GM19035 (cell line): ENCODE data around the gene ZGPAT.
"Not testable (repeated sequence)": the region's sequence is repeated elsewhere in the genome, so short reads cannot be mapped to it uniquely, and the experiment has no call there.

Source experiments
- ATAC-seq: cut with Tn5 transposase; IDR thresholded peaks from one replicate; pipeline ENCODE4 v1.9.1; 2021; ENCODE audit not compliant: unreplicated experiment

Gene ZGPAT

GRCh38 chr20:63758152-63758551, 50.3 kb downstream of the ZGPAT start:
- ATAC-seq, result no peak

GRCh38 chr20:63759377-63759901, 51.6 kb downstream of the ZGPAT start:
- ATAC-seq, result no peak

- ATAC-seq, result no peak
Observed at GRCh38 chr20:63765082-63765873, 57.4 kb downstream of the ZGPAT start.

GRCh38 chr20:63765902-63766301, 58.1 kb downstream of the ZGPAT start:
- no peak for ATAC-seq

GRCh38 chr20:63766695-63767426, 59.0 kb downstream of the ZGPAT start:
- no peak for ATAC-seq

GRCh38 chr20:63767456-63767855, 59.6 kb downstream of the ZGPAT start:
- no peak for ATAC-seq

DNA sequence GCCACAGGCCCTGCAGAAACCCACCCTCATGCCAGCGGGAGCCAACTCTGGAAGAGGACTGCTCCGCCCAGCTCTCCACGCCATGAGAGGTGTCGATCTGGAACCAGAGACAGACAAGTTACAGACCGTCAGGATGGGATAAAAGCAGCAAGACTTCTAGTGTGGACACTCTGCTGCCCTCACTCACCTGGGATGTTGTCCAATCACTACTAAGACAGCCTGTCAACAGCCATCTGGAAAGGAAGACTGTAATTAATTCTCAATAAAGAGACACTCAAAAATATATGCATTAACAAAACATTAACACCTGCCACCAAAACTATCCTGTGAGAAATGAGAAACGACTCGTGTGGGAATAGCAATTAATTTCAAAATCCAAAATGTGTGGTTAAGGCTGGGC, 60.0 kb downstream of the ZGPAT start:
- ATAC-seq, result no peak

DNA sequence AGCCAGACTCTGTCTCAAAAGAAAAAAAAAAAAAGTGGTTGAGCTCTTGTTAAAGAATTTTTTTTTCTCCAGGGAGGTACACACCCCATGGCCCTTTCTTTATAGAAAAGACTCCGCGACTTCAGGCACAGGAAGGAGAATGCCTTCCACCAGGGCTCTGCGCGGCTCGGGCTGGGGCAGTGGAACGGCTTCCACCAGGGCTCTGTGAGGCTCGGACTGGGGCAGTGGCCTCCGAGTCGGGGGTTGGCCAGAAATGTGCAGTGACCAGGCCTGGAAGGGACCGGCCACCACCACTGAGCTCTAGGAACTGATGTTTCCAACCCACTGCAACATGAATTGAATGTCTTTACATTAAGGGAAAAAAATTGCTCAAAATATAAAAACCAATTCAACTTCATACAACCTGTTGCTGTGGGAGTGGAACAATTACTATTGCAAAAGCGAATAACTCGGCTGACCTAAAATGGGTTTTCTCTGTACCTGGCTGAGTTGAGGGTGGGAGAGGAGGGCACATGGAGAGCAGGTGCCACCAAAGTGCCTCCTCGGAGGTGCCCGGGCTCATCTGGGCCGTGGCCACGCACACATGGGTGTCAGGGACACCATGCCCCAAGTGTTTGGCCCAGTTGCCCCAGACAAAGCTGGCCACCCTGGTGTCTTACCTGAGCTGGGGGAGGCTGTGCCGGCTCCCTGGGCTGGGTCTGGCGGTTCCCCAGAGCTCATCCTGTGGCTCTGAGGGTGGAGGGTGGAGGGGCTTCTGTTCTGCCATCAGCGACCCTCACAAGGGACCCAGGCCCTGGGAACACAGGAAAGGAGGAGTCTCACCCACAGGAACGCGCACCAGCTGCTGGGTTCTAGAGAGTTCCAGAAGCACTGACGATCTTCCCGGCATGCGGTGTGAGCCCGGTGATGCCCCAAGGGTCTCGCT, 61.0 kb downstream of the ZGPAT start:
- ATAC-seq, result no peak

- ATAC-seq, result no peak
Observed at GRCh38 chr20:63769891-63770474, 62.1 kb downstream of the ZGPAT start.

- no peak for ATAC-seq
Observed at GRCh38 chr20:63771046-63771707, 63.3 kb downstream of the ZGPAT start.

GRCh38 chr20:63772781-63773518, 65.1 kb downstream of the ZGPAT start:
- no peak for ATAC-seq

DNA sequence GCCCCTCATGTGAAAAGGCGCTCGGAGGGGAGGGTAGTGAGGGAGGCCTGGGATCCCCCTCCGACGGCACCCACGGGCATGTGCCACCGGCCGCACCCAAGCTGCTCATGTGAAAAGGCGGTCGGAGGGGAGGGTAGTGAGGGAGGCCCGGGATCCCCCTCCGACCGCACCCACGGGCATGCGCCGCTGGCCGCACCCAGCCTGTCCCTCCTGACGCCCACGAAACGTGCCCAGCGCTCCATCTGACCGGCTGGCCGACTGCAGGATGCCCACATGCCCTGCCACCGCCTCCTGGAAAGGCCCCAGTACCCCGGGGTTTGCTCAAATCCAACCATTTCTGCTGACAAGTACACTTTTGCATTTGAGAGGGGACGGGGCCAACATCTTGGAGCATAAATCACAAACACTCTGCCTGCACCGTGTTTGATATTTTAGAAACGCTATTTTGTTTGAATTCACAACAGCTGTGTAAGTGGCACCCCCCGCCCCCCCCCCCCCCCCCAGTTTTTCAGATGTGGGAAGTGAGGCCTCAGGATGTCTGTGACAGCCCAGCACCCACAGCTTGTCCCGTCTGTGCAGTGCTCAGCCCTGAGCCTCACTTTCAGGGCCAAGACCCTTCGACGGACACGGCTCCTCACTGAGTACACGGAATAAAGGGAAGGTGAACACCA, 65.9 kb downstream of the ZGPAT start:
- no peak for ATAC-seq

DNA sequence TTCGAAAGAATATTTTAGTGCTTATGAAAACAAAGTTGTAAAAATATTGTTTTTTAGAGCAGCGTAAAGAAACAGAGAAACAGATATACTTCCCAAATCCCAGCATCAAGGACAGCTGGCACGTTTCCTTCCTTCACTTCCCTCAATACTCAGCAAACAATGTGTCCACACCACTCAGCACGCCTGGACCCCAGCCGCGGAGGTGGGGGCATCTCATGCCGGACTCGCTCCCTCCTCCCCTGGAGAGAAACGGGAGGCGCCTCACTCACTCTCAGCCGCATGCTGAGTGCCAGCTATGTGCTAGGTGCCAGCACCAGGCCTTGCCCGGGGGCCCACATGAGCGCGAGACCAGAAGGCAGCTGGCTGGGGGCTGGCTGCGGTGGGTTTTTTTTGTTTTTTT, 66.5 kb downstream of the ZGPAT start:
- ATAC-seq, result no peak

DNA sequence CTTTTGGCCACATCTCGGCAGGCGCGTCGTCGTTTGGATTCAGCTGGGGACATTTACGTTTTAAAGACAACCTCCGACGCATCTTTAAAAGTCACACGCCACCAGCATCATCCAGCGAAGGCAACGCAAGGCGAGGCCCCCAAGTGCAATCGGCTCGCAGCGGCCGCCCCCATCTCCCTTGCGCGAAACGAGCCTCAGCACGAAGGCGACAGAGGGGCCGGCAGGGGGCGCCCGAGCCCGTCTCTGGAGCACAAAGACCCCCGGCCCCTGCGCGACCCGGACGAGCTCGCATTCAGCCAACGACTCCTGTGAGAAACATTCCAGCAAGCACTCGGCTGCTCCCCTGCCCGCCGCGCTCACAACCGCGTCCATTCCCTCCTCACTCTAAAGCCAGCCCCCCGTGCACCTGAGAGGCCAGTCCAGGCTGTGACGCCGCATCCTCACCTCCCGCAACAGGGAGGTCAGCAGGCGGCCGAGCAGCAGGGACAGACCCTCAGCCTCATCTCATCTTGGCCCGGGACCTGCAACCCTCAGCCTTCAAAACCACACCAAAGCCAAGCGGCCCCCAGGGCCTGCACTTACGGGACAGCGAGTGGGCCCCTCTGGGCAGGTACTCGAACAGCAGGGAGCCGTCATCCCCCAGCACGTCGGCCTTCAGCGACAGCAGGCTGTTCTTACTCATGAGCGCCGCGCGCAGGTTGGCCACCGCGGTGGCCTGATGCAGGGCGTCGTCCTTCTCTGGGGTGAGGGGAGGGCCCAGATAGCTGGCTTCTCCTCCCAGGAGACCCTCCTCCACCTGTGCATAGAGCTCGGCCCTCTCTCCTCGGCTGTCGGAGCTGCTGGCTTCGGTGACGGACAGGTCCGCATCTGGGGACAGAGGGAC, 67.5 kb downstream of the ZGPAT start:
- no peak for ATAC-seq

GRCh38 chr20:63776875-63777274, 69.0 kb downstream of the ZGPAT start:
- ATAC-seq, result not testable (repeated sequence)

DNA sequence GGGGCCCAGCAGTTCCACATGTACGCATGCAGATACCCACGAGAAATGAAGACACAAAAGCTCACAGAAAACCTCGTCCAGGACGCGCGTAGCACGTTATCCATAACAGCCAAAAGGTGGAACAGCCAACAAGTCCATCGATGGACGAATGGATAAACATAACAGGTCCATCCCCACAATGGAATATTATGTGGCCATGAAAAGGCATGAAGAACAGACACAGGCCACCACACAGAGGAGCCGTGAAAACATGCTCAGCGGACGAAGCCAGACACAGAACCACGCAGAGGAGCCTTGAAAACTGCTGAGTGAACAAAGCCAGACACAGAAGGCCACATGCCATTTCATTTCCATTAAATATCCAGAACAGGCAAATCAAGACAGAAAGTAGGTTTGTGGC, 69.8 kb downstream of the ZGPAT start:
- ATAC-seq, result no peak

GRCh38 chr20:63778034-63778752, 70.4 kb downstream of the ZGPAT start:
- no peak for ATAC-seq
